DOHH2 (cell line): ENCODE results near the gene KLK14.

Experiments used
- H3F3A ChIP-seq: fragments of 200-600 bp; sonication (generic), shearing (Covaris generic); 2 replicates; pipeline ENCODE4 v1.6.0; 2016; ENCODE audit warnings: antibody characterized with exemption, mild to moderate bottlenecking; ENCODE audit not compliant: control insufficient read depth, insufficient read depth
- H3K27ac ChIP-seq: fragments of 200-600 bp; sonication (generic); 2 replicates; pipeline ENCODE4 v1.5.1; 2014; ENCODE audit warnings: low read depth, mild to moderate bottlenecking, low read length, moderate library complexity
- H3K27me3 ChIP-seq: fragments of 200-600 bp; sonication (generic); 2 replicates; pipeline ENCODE4 v1.6.1; 2014; ENCODE audit warnings: mild to moderate bottlenecking, low read length, mixed read lengths; ENCODE audit not compliant: control insufficient read depth
- H3K36me3 ChIP-seq: fragments of 200-600 bp; sonication (generic); 2 replicates; pipeline ENCODE4 v1.6.1; 2014; ENCODE audit warnings: mild to moderate bottlenecking, low read length, moderate library complexity, mixed read lengths; ENCODE audit not compliant: control insufficient read depth
- H3K4me1 ChIP-seq: fragments of 200-600 bp; sonication (generic); 2 replicates; pipeline ENCODE4 v1.6.1; 2014; ENCODE audit warnings: mild to moderate bottlenecking, low read length, mixed read lengths; ENCODE audit not compliant: control insufficient read depth
- H3K4me2 ChIP-seq: fragments of 200-600 bp; sonication (generic); 2 replicates; pipeline ENCODE4 v1.6.0; 2014; ENCODE audit warnings: mild to moderate bottlenecking, low read length, moderate library complexity
- H3K4me3 ChIP-seq: fragments of 200-600 bp; sonication (generic); 2 replicates; pipeline ENCODE4 v1.5.1; 2014; ENCODE audit warnings: mild to moderate bottlenecking, low read length, mixed read lengths
- H3K79me2 ChIP-seq: fragments of 200-600 bp; sonication (generic); 2 replicates; pipeline ENCODE4 v1.6.1; 2014; ENCODE audit warnings: mild to moderate bottlenecking, low read length, mixed read lengths; ENCODE audit not compliant: control insufficient read depth
- H3K9me2 ChIP-seq: fragments of 200-600 bp; sonication (generic); replicated peaks from 2 replicates; pipeline ENCODE4 v1.6.1; 2014; ENCODE audit warnings: mild to moderate bottlenecking, low read length, mixed read lengths; ENCODE audit not compliant: control insufficient read depth
- H3K9me3 ChIP-seq: fragments of 200-600 bp; sonication (generic); 2 replicates; pipeline ENCODE4 v1.6.1; 2014; ENCODE audit warnings: antibody characterized with exemption, low read length, mixed read lengths; ENCODE audit not compliant: control insufficient read depth, insufficient read depth
- H4K20me1 ChIP-seq: fragments of 200-600 bp; sonication (generic); 2 replicates; pipeline ENCODE4 v1.6.0; 2014; ENCODE audit warnings: low read depth, mild to moderate bottlenecking, antibody characterized with exemption, low read length, moderate library complexity; ENCODE audit not compliant: control insufficient read depth, insufficient read depth
- EZH2phosphoT487 ChIP-seq: fragments of 200-600 bp; sonication (generic); IDR thresholded peaks from 2 replicates; pipeline ENCODE4 v1.6.1; 2017; ENCODE audit warnings: borderline replicate concordance, mild to moderate bottlenecking, antibody characterized with exemption, low read length, moderate library complexity, mixed read lengths
- TF ChIP-seq, protein P1 (sequence below): fragments of 200-600 bp; sonication (generic); IDR thresholded peaks from one replicate; pipeline ENCODE4 v1.5.1; 2014; ENCODE audit warnings: antibody characterized with exemption, mild to moderate bottlenecking, low read depth, low read length; ENCODE audit not compliant: poor library complexity, severe bottlenecking

KLK14 gene

DNA sequence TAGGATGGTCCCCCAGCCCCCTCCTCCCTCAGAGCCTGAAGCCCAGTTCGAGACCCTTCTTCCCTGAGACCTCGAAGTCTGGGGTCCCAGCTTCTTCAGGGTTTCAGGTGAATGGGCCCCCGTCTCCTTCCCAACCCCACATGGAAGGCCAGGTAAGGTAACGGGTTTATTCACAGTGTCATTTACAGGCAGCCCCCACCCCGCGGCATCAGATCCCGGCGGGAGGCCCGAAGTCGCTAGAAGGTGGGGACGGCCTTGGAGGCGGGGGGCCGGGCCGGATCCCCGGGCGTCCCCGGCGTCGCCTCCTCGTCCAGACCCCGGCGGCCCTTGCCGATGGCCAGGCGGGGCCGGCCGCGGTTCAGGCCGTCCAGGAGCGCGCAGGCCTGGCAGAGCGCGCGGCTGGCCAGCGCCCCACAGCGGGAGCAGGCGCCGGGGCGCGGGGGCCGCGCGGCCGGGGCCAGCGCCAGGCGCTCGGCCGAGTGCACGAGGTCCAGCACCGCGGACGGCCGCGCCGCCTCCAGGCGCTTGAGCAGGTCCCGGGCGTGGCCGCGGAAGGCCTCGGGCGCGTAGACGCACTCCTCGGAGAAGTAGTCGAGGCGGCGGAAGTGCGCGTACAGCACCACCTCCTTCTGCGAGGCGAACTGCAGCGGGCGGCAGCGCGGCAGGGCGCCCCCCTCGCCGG, 15.8 kb upstream of the KLK14 start:
- Histone ChIP-seq H3K36me3 (peaks cover 31% of the 10 kb centered on the region), H3K9me3 (no peaks in the 10 kb centered on the region), H3K9me2 (no peaks in the 10 kb centered on the region), H3K27ac (no peak overlapping the region), H3K4me3 (no peak overlapping the region), H3F3A (no peaks in the 10 kb centered on the region), H3K79me2 (peaks cover 11% of the 10 kb centered on the region), H3K27me3 (no peaks in the 10 kb centered on the region), H3K4me2 (no peak overlapping the region), H4K20me1 (no peaks in the 10 kb centered on the region), H3K4me1 (peaks cover 6% of the 10 kb centered on the region)
- no peak for TF ChIP-seq EZH2phosphoT487
- TF ChIP-seq, protein P1, sequence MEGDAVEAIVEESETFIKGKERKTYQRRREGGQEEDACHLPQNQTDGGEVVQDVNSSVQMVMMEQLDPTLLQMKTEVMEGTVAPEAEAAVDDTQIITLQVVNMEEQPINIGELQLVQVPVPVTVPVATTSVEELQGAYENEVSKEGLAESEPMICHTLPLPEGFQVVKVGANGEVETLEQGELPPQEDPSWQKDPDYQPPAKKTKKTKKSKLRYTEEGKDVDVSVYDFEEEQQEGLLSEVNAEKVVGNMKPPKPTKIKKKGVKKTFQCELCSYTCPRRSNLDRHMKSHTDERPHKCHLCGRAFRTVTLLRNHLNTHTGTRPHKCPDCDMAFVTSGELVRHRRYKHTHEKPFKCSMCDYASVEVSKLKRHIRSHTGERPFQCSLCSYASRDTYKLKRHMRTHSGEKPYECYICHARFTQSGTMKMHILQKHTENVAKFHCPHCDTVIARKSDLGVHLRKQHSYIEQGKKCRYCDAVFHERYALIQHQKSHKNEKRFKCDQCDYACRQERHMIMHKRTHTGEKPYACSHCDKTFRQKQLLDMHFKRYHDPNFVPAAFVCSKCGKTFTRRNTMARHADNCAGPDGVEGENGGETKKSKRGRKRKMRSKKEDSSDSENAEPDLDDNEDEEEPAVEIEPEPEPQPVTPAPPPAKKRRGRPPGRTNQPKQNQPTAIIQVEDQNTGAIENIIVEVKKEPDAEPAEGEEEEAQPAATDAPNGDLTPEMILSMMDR = no peak

DNA sequence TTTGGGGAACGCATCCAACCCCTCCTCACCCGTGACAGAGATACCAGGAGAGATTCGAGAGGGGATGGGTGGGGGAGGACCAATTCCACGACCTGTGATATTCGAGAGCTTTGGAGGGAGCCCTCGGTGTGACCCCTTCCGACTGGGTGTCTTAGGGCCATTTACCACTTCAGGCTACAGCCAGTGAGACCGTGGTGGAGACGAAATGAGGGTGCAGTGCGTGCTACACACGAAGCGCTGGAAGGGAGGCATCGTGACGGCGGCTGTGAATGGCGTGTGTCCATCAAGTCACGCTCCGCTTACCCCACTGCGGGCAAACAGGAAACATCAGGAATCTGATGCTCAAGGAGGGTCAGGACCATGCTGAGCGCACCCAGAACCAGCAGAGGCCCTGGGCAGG, 15.1 kb upstream of the KLK14 start:
- Histone ChIP-seq H3K79me2 (peaks cover 11% of the 10 kb centered on the region), H3K27ac (no peak overlapping the region), H3K4me2 (no peak overlapping the region), H4K20me1 (no peaks in the 10 kb centered on the region), H3K9me3 (no peaks in the 10 kb centered on the region), H3F3A (no peaks in the 10 kb centered on the region), H3K4me1 (peaks cover 6% of the 10 kb centered on the region), H3K27me3 (no peaks in the 10 kb centered on the region), H3K36me3 (peaks cover 26% of the 10 kb centered on the region), H3K4me3 (no peak overlapping the region), H3K9me2 (no peaks in the 10 kb centered on the region)
- no peak for TF ChIP-seq EZH2phosphoT487
- TF ChIP-seq, protein P1 = no peak

DNA sequence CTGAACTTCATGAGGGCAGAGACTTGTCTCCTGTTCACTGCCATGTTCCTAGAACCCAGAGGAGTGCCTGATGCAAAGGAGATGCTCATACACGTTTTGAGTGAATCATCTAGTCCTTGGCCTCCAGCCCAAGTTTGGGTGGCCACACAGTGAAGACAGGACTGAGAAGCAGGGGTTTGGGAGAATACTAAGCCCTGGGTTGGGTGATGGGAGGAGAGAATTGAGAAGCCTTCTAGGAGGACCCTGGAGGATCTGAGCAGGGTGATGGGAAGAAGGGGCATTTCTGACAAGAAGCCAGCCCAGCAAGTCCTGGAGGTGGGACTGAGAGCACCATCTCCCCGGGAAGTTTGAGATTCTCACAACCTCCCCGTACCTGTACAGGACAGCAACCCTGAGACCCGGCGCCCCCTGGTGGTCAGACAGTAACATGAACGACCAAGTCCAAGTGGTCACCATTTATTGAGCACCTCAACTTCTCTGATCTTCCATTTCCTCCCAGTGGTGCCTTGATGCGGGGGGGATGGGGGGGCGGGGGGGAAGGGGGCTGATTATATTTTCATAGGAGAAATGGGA, 14.6 kb upstream of the KLK14 start:
- Histone ChIP-seq H3K79me2 (peaks cover 6% of the 10 kb centered on the region; the same call in 1 of the 2 replicates), H4K20me1 (no peaks in the 10 kb centered on the region), H3K4me1 (peaks cover 6% of the 10 kb centered on the region), H3K27ac (no peak overlapping the region), H3F3A (no peaks in the 10 kb centered on the region), H3K27me3 (no peaks in the 10 kb centered on the region), H3K4me2 (no peak overlapping the region), H3K36me3 (peaks cover 21% of the 10 kb centered on the region), H3K9me2 (no peaks in the 10 kb centered on the region), H3K4me3 (no peak overlapping the region), H3K9me3 (no peaks in the 10 kb centered on the region)
- TF ChIP-seq, protein P1 = peak; percentile 67
- no peak for TF ChIP-seq EZH2phosphoT487
